Measurements from ENCODE around the gene MSANTD3. TPM values are rescaled to one million over a fixed set of nuclear protein-coding genes. Genes with fewer than 3 reads are reported as not detected.

MSANTD3 gene
- total RNA-seq, 1 experiment from 2014 or later, result 52.9 TPM

DNA sequence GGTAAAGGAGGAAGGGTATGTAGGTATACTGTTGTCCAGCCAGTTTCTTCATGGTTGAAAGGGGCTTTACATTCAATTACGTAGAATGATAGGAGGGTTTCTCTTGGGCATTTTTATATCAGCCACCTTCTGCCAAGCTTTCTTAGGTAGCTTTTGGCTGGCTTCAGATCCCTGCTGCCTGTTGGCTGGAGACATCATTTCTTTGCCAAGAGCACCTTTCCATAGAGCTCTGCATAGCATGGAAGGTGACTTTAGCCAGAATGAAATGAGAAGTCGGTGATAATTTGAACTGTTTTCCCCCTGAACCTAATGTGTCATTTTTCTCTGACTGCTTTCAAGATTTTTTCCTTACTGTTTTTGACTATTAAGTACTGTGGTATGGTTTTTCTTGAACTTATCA, 72.9 kb downstream of the MSANTD3 start:
- CTCF ChIA-PET, result no interaction called here
- no TSS peak for BruUV-seq (replicated peaks)
- Histone ChIP-seq H3K4me3 (ENCODE audit: low read depth, low read length, poor library complexity, severe bottlenecking) (no peak overlapping the region), H3K4me1 (ENCODE audit: insufficient read depth, low read length, poor library complexity, severe bottlenecking) (peaks cover 8% of the 10 kb centered on the region), H3K36me3 (ENCODE audit: insufficient read depth, low read length, poor library complexity, severe bottlenecking) (no peaks in the 10 kb centered on the region), H3K27me3 (replicated peaks; ENCODE audit: insufficient read depth, low read depth, low read length, poor library complexity) (no peaks in the 10 kb centered on the region), H3K9me3 (ENCODE audit: low read depth, low read length, poor library complexity, severe bottlenecking) (no peaks in the 10 kb centered on the region), H3K27ac (ENCODE audit: low read depth, low read length, poor library complexity, severe bottlenecking) (no peak overlapping the region)
- POLR2A ChIA-PET (ENCODE audit: low non-redundant PET), result no interaction called here
- DNase-seq (ENCODE audit: low spot score), result no peak
- intact Hi-C loops (cut with micrococcal nuclease; ENCODE audit: unreplicated experiment), result no loop called here
- TF ChIP-seq, protein P1, sequence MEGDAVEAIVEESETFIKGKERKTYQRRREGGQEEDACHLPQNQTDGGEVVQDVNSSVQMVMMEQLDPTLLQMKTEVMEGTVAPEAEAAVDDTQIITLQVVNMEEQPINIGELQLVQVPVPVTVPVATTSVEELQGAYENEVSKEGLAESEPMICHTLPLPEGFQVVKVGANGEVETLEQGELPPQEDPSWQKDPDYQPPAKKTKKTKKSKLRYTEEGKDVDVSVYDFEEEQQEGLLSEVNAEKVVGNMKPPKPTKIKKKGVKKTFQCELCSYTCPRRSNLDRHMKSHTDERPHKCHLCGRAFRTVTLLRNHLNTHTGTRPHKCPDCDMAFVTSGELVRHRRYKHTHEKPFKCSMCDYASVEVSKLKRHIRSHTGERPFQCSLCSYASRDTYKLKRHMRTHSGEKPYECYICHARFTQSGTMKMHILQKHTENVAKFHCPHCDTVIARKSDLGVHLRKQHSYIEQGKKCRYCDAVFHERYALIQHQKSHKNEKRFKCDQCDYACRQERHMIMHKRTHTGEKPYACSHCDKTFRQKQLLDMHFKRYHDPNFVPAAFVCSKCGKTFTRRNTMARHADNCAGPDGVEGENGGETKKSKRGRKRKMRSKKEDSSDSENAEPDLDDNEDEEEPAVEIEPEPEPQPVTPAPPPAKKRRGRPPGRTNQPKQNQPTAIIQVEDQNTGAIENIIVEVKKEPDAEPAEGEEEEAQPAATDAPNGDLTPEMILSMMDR (conservative IDR thresholded peaks at IDR 0.05; ENCODE audit: low read depth, low read length), result no peak
- TF ChIP-seq EZH2 (IDR thresholded peaks at IDR 0.05; ENCODE audit: borderline replicate concordance, low read depth, low read length, poor library complexity, severe bottlenecking), result no peak

Other genes with a start within 250 kb of the MSANTD3 start
- 42.7 and 46.7 TPM in 2 replicates for gene TEX10, start 74.2 kb upstream of the MSANTD3 start, total RNA-seq (2021)
- 19.1 and 25.2 TPM in 2 replicates for gene TMEFF1, start 46.0 kb downstream of the MSANTD3 start, total RNA-seq (2021)
- gene CAVIN4, start 150.9 kb downstream of the MSANTD3 start, total RNA-seq (2021), result 3.9 and 5.0 TPM in 2 replicates

All from A673 (cell line).